Osteoblast (primary cell): ENCODE results near the gene PBX2. TPM values are rescaled to one million over a fixed set of nuclear protein-coding genes. Genes with fewer than 3 reads are reported as not detected.

Experiments
- DNase-seq: peaks from one replicate; pipeline ENCODE4 v3.0.0; 2011; ENCODE audit warnings: low spot score, mixed read lengths; ENCODE audit not compliant: insufficient read length; ENCODE audit errors: missing footprints
- H2AFZ ChIP-seq: 2 replicates; pipeline ENCODE4 v1.6.0; 2011; ENCODE audit warnings: mild to moderate bottlenecking, low read length
- H3K27ac ChIP-seq: 2 replicates; pipeline ENCODE4 v1.5.1; 2011; ENCODE audit warnings: mild to moderate bottlenecking, low read depth, low read length, moderate library complexity
- H3K27me3 ChIP-seq: 2 replicates; pipeline ENCODE4 v1.6.0; 2012; ENCODE audit warnings: mild to moderate bottlenecking, control low read depth, inconsistent platforms, low read length, moderate library complexity; ENCODE audit not compliant: insufficient read depth
- H3K36me3 ChIP-seq: 2 replicates; pipeline ENCODE4 v1.5.1; 2011; ENCODE audit warnings: mild to moderate bottlenecking, low read length, control low read depth, moderate library complexity; ENCODE audit not compliant: insufficient read depth
- H3K4me1 ChIP-seq: 2 replicates; pipeline ENCODE4 v1.5.1; 2011; ENCODE audit warnings: mild to moderate bottlenecking, low read length, control low read depth, moderate library complexity; ENCODE audit not compliant: insufficient read depth
- H3K4me2 ChIP-seq: 2 replicates; pipeline ENCODE4 v1.6.0; 2011; ENCODE audit warnings: mild to moderate bottlenecking, low read length; ENCODE audit not compliant: insufficient read depth
- H3K4me3 ChIP-seq: fragments of 200-600 bp; sonication (generic); 3 replicates; pipeline ENCODE4 v1.5.1; 2012; ENCODE audit warnings: mild to moderate bottlenecking, low read length, inconsistent platforms; ENCODE audit not compliant: insufficient read depth
- H3K79me2 ChIP-seq: 2 replicates; pipeline ENCODE4 v1.6.0; 2012; ENCODE audit warnings: mild to moderate bottlenecking, low read length, control low read depth, inconsistent platforms; ENCODE audit not compliant: insufficient read depth
- H3K9me3 ChIP-seq: 2 replicates; pipeline ENCODE4 v1.5.1; 2011; ENCODE audit warnings: low read depth, low read length, control low read depth
- H4K20me1 ChIP-seq: 2 replicates; pipeline ENCODE4 v1.6.0; 2012; ENCODE audit warnings: mild to moderate bottlenecking, low read length, control low read depth; ENCODE audit not compliant: insufficient read depth
- total RNA-seq: library from RNA; depleted of rRNA; stranded (reverse); fragments of >200 nt; gene quantifications from 2 replicates; pipeline ENCODE4 v1.2.3, GENCODE V29; 2012
- TF ChIP-seq, protein P1 (sequence below): IDR thresholded peaks from 2 replicates; pipeline ENCODE4 v1.5.1; 2011; ENCODE audit warnings: mild to moderate bottlenecking, low read depth, low read length, moderate library complexity; ENCODE audit errors: extremely low read depth

The PBX2 gene
- total RNA-seq, 1 donor: 17.4 TPM

DNA sequence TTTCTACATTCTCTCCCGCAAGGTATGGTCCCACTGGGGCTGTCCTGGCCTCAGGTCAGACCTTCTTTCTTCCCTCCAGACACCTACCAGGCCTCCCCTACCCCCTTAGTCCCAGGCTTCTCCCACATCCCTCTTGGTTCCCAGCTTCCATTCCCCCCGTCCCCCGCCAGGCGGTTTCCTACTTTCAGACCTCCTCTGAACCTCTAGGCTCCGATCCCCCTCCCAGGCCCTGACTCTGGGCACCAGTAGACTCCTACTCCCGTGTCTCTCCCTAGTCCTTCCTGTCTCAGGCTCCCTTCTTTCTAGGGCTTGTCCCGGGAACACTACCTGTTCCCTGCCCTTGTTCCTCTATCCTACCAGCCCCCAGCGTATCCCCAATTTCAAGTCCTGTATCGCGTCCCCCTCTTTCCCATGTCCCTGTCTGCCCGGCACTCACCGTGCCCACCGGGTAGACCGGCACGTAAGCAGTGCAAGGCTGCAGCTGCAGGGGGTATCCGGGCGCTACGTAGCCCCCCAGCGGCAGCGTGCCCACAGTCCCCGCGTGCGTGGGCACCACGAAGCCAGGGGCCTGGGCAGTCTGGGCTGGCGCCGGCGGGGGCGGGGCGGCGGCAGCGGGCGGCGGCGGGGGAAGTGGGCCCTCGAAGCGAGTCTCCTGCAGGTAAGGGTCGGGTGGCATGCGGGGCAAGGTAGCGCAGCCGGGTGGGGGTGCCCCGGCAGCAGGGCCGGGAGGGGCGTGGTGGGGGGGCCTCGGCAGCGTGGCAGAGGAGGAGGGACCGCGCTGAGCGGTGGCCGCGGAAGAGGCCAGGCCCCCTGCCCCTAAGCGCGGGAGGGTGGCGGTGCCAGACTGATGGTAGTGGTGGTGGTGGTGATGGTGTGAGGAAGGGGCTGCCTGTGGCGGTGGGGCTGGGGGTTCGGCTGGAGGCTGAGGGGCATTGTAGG is 39.8 kb downstream of the PBX2 start:
- Histone ChIP-seq H2AFZ (no peak overlapping the region), H3K4me2 (no peak overlapping the region), H3K27ac (no peak overlapping the region), H3K9me3 (no peaks in the 10 kb centered on the region), H3K4me1 (peaks cover 22% of the 10 kb centered on the region), H4K20me1 (peaks cover 3% of the 10 kb centered on the region), H3K4me3 (no peak overlapping the region), H3K27me3 (peaks cover 39% of the 10 kb centered on the region), H3K79me2 (peaks cover 12% of the 10 kb centered on the region), H3K36me3 (no peaks in the 10 kb centered on the region)
- TF ChIP-seq, protein P1, sequence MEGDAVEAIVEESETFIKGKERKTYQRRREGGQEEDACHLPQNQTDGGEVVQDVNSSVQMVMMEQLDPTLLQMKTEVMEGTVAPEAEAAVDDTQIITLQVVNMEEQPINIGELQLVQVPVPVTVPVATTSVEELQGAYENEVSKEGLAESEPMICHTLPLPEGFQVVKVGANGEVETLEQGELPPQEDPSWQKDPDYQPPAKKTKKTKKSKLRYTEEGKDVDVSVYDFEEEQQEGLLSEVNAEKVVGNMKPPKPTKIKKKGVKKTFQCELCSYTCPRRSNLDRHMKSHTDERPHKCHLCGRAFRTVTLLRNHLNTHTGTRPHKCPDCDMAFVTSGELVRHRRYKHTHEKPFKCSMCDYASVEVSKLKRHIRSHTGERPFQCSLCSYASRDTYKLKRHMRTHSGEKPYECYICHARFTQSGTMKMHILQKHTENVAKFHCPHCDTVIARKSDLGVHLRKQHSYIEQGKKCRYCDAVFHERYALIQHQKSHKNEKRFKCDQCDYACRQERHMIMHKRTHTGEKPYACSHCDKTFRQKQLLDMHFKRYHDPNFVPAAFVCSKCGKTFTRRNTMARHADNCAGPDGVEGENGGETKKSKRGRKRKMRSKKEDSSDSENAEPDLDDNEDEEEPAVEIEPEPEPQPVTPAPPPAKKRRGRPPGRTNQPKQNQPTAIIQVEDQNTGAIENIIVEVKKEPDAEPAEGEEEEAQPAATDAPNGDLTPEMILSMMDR: no peak
- no peak for DNase-seq

- H3K79me2 ChIP-seq: peaks cover 2% of the 10 kb centered on the region
- H3K27me3 ChIP-seq: peaks cover 39% of the 10 kb centered on the region
- no peaks in the 10 kb centered on the region for H4K20me1 ChIP-seq
- H3K27ac ChIP-seq: no peak overlapping the region
- no peaks in the 10 kb centered on the region for H3K9me3 ChIP-seq
- TF ChIP-seq, protein P1: no peak
- peaks cover 15% of the 10 kb centered on the region for H3K4me1 ChIP-seq
- peak overlapping the region; percentile 52 for H3K4me3 ChIP-seq
- peak overlapping the region; percentile 43 for H3K4me2 ChIP-seq
- H2AFZ ChIP-seq: no peak overlapping the region
- no peaks in the 10 kb centered on the region for H3K36me3 ChIP-seq
- DNase-seq: no peak
Observed at GRCh38 chr6:32149092-32149755, 40.8 kb downstream of the PBX2 start.

DNA sequence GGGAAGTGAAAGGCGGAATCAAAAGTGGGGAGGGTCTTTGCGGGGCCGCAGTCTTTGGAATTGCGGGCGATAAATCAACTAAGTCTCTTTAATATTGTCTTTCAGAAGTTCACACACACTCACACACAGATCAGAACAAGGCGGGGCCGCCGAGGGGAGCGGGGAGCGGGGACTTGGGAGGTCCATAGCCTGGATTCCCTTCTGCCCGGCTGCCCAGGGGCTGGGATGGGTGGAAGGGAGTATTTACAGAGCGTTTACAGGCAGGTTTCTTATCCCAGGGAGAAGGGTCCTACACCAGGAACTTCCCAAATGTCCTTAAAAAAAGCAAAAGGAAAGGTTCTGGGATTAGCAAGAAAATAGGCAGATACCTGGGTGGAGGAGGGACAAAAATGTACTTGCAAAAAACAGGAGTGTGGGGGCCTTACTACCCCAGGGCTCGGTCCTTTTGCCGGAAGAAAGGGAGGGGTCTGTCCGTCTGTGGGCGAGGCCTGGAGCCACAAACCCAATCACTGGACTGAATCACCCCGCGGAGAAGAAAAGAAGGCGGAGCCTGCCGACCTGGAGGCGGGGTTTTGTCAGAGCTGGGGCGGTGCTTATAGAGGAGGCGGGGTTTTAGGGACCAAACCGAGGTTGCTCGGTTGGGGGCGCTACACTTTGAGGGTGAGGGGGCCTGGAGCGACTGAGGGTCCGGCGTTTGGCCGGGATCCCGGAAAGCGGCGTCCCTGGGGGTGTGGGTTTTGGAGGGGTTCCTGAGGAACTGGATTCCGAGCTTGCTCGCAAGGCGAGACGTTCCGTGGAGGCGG is 41.5 kb downstream of the PBX2 start:
- Histone ChIP-seq H3K4me1 (peaks cover 15% of the 10 kb centered on the region), H3K4me3 (peak overlapping the region; percentile 52), H3K27ac (no peak overlapping the region), H3K9me3 (no peaks in the 10 kb centered on the region), H2AFZ (no peak overlapping the region), H3K27me3 (peaks cover 39% of the 10 kb centered on the region), H3K4me2 (peak overlapping the region; percentile 43), H3K36me3 (no peaks in the 10 kb centered on the region), H4K20me1 (no peaks in the 10 kb centered on the region), H3K79me2 (no peaks in the 10 kb centered on the region)
- DNase-seq: peak; percentile 62
- TF ChIP-seq, protein P1: no peak
